ENCODE measurements around the gene PLAU. TPM values are rescaled to one million over a fixed set of nuclear protein-coding genes. Genes with fewer than 3 reads are reported as not detected.

The PLAU gene
- total and polyA plus RNA-seq, 8 donors, result 5.5 to 39.5 (median 9.9) TPM; not detected in 1

DNA sequence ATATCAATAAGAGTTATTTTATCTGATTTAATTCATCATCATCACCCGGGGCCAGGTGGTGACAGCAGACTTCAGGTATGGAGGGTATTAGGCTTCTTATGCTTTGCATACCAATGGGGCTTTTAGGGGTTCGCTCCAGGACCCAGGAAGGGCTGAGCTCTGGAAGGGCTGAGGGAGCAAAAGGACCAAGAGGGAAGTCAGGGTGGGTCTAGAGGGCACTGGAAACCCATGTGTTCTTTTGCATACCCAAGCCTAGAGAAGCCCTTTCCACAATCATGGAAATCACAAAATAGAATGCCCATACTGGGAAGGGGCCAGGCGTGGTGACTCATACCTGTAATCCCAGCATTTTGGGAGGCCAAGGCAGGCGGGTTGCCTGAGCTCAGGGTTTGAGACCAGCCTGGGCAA is 56.1 kb downstream of the PLAU start:
- H3K4me1 ChIP-seq, result peaks cover 7 to 52% (median 19%) of the 10 kb centered on the region in 4 donors
- TF ChIP-seq EP300 (IDR thresholded peaks at IDR 0.05) (no peak), POLR2A (IDR thresholded peaks at IDR 0.05) (no peak), POLR2AphosphoS5 (IDR thresholded peaks at IDR 0.05) (no peak)
- TF ChIP-seq, protein P1, sequence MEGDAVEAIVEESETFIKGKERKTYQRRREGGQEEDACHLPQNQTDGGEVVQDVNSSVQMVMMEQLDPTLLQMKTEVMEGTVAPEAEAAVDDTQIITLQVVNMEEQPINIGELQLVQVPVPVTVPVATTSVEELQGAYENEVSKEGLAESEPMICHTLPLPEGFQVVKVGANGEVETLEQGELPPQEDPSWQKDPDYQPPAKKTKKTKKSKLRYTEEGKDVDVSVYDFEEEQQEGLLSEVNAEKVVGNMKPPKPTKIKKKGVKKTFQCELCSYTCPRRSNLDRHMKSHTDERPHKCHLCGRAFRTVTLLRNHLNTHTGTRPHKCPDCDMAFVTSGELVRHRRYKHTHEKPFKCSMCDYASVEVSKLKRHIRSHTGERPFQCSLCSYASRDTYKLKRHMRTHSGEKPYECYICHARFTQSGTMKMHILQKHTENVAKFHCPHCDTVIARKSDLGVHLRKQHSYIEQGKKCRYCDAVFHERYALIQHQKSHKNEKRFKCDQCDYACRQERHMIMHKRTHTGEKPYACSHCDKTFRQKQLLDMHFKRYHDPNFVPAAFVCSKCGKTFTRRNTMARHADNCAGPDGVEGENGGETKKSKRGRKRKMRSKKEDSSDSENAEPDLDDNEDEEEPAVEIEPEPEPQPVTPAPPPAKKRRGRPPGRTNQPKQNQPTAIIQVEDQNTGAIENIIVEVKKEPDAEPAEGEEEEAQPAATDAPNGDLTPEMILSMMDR (IDR thresholded peaks at IDR 0.05), result no peak
- no peaks in the 10 kb centered on the region for H3K9me3 ChIP-seq
- H3K27me3 ChIP-seq, result no peaks in the 10 kb centered on the region
- H3K27ac ChIP-seq, result peak overlapping the region in 4 of 5 donors; percentile 87 to 89 (median 88)
- intact Hi-C loops (cut with DNase I; ENCODE audit: low total_unique reads), result no loop called here
- no peak for DNase-seq
- H3K36me3 ChIP-seq, result no peaks in the 10 kb centered on the region
- 80 to 90% (median 89%) methylated on average over 4 of the region's 4 CpGs for WGBS, 5 donors
- H3K4me3 ChIP-seq, result no peak overlapping the region

Other genes starting within 250 kb of the PLAU start
- 10 to 100 TPM in 1 of 5 donors, 1 to 10 TPM in 4; 4.1 to 20.1 (median 8.7) TPM for gene AGAP5, start 213.0 kb upstream of the PLAU start, total RNA-seq
- 1 to 10 TPM; 1.8 to 4.7 (median 2.0) TPM for gene AGAP5, start 213.0 kb upstream of the PLAU start, polyA plus RNA-seq
- gene SEC24C, start 166.8 kb upstream of the PLAU start, total RNA-seq, result 10 to 100 TPM; 40.6 to 58.8 (median 50.7) TPM
- 10 to 100 TPM; 23.5 to 25.2 (median 25.1) TPM for gene SEC24C, start 166.8 kb upstream of the PLAU start, polyA plus RNA-seq
- gene CHCHD1, start 129.1 kb upstream of the PLAU start, total RNA-seq, result 10 to 100 TPM in 3 of 5 donors, 1 to 10 TPM in 2; 1.3 to 51.0 (median 11.2) TPM
- gene CHCHD1, start 129.1 kb upstream of the PLAU start, polyA plus RNA-seq, result 10 to 100 TPM; 60.2 to 81.6 (median 69.9) TPM
- 100 to 1,000 TPM in 3 of 5 donors, 10 to 100 TPM in 2; 43.4 to 325 (median 101) TPM for gene ZSWIM8, start 125.5 kb upstream of the PLAU start, total RNA-seq
- gene ZSWIM8, start 125.5 kb upstream of the PLAU start, polyA plus RNA-seq, result 100 to 1,000 TPM in 1 of 3 donors, 10 to 100 TPM in 2; 53.4 to 121 (median 57.7) TPM
- gene NDST2, start 99.5 kb upstream of the PLAU start, total RNA-seq, result 10 to 100 TPM in 4 of 5 donors, 1 to 10 TPM in 1; 2.3 to 97.4 (median 16.7) TPM
- 1 to 10 TPM; 3.5 to 9.8 (median 6.5) TPM for gene NDST2, start 99.5 kb upstream of the PLAU start, polyA plus RNA-seq
- gene CAMK2G, start 36.6 kb upstream of the PLAU start, total RNA-seq, result 10 to 100 TPM; 28.8 to 93.3 (median 31.9) TPM
- gene CAMK2G, start 36.6 kb upstream of the PLAU start, polyA plus RNA-seq, result 10 to 100 TPM in 2 of 3 donors, 1 to 10 TPM in 1; 7.5 to 22.8 (median 11.0) TPM
- gene VCL, start 87.0 kb downstream of the PLAU start, total RNA-seq, result 100 to 1,000 TPM in 3 of 5 donors, 10 to 100 TPM in 2; 50.8 to 211 (median 107) TPM
- 10 to 100 TPM; 11.2 to 33.2 (median 13.4) TPM for gene VCL, start 87.0 kb downstream of the PLAU start, polyA plus RNA-seq
- gene AP3M1, start 239.7 kb downstream of the PLAU start, total RNA-seq, result 10 to 100 TPM in 2 of 5 donors, 1 to 10 TPM in 3; 3.5 to 28.1 (median 9.9) TPM
- gene AP3M1, start 239.7 kb downstream of the PLAU start, polyA plus RNA-seq, result 10 to 100 TPM in 2 of 3 donors, 1 to 10 TPM in 1; 8.6 to 14.1 (median 13.0) TPM
- gene ADK, start 240.1 kb downstream of the PLAU start, total RNA-seq, result 10 to 100 TPM in 4 of 5 donors, 1 to 10 TPM in 1; 7.2 to 66.1 (median 35.2) TPM
- 10 to 100 TPM; 13.5 to 18.6 (median 16.7) TPM for gene ADK, start 240.1 kb downstream of the PLAU start, polyA plus RNA-seq

Data from stomach (tissue), 9 donors.